ENCODE data around the gene ZMYND8.

DNA sequence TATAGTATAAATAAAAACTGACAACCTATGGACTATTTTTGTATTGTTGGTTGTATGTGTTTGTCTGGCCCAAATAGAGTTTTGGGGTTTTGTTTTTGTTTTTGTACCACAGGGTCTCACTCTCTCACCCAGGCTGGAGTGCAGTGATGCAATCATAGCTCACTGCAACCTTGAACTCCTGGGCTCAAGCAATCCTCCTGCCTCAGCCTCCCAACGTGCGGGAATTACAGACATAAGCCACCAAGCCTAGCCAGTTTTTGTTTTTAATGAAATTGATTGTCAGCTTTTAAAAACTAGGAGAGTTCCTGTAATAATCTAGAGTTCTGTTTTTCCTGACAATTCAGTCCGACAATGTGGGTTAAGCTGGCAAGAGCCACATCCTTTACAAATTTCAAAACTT lies 98.7 kb downstream of the ZMYND8 start:
- TF ChIP-seq, protein P1, sequence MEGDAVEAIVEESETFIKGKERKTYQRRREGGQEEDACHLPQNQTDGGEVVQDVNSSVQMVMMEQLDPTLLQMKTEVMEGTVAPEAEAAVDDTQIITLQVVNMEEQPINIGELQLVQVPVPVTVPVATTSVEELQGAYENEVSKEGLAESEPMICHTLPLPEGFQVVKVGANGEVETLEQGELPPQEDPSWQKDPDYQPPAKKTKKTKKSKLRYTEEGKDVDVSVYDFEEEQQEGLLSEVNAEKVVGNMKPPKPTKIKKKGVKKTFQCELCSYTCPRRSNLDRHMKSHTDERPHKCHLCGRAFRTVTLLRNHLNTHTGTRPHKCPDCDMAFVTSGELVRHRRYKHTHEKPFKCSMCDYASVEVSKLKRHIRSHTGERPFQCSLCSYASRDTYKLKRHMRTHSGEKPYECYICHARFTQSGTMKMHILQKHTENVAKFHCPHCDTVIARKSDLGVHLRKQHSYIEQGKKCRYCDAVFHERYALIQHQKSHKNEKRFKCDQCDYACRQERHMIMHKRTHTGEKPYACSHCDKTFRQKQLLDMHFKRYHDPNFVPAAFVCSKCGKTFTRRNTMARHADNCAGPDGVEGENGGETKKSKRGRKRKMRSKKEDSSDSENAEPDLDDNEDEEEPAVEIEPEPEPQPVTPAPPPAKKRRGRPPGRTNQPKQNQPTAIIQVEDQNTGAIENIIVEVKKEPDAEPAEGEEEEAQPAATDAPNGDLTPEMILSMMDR (IDR thresholded peaks at IDR 0.05), result no peak
- no peak for TF ChIP-seq POLR2A (IDR thresholded peaks at IDR 0.05)
